H9 (cell line): ENCODE data around the gene TSPAN9. TPM values are rescaled to one million over a fixed set of nuclear protein-coding genes. Genes with fewer than 3 reads are reported as not detected.

ENCODE experiments used
- DNase-seq: peaks from one replicate; pipeline ENCODE4 v3.0.0-alpha.2; 2017
- H2AFZ ChIP-seq: one replicate; pipeline ENCODE4 v1.6.1; 2013; ENCODE audit warnings: mild to moderate bottlenecking, low read length, control low read depth, moderate library complexity
- H2AK5ac ChIP-seq: 2 replicates; pipeline ENCODE4 v1.6.1; 2013; ENCODE audit warnings: low read length, control low read depth, mixed read lengths; ENCODE audit not compliant: insufficient read length
- H2BK120ac ChIP-seq: one replicate; pipeline ENCODE4 v1.6.1; 2013; ENCODE audit warnings: low read depth, mild to moderate bottlenecking, low read length, control low read depth, inconsistent platforms; ENCODE audit not compliant: poor library complexity, severe bottlenecking
- H2BK12ac ChIP-seq: 2 replicates; pipeline ENCODE4 v1.6.1; 2013; ENCODE audit warnings: low read length, control low read depth, mixed read lengths, low read depth; ENCODE audit not compliant: insufficient read length
- H2BK15ac ChIP-seq: 2 replicates; pipeline ENCODE4 v1.6.1; 2013; ENCODE audit warnings: low read depth, low read length, control low read depth
- H2BK20ac ChIP-seq: one replicate; pipeline ENCODE4 v1.6.1; 2013; ENCODE audit warnings: low read depth, mild to moderate bottlenecking, low read length, control low read depth, inconsistent platforms; ENCODE audit not compliant: poor library complexity, severe bottlenecking
- H2BK5ac ChIP-seq: 2 replicates; pipeline ENCODE4 v1.6.1; 2013; ENCODE audit warnings: low read length, control low read depth, mixed read lengths; ENCODE audit not compliant: insufficient read length
- H3K14ac ChIP-seq: 2 replicates; pipeline ENCODE4 v1.6.1; 2013; ENCODE audit warnings: low read length, control low read depth; ENCODE audit not compliant: insufficient read depth
- H3K18ac ChIP-seq: 2 replicates; pipeline ENCODE4 v1.6.1; 2013; ENCODE audit warnings: low read depth, mild to moderate bottlenecking, mixed read lengths, low read length, control low read depth; ENCODE audit not compliant: insufficient read length
- H3K23ac ChIP-seq: 2 replicates; pipeline ENCODE4 v1.6.1; 2013; ENCODE audit warnings: low read length, control low read depth, mixed read lengths, low read depth; ENCODE audit not compliant: insufficient read length
- H3K23me2 ChIP-seq: 2 replicates; pipeline ENCODE4 v1.6.1; 2013; ENCODE audit warnings: low read depth, mild to moderate bottlenecking, mixed read lengths, low read length, control low read depth; ENCODE audit not compliant: insufficient read length, poor library complexity, severe bottlenecking
- H3K27ac ChIP-seq: 2 replicates; pipeline ENCODE4 v1.5.1; 2013; ENCODE audit warnings: low read length, control low read depth, mixed read lengths, low read depth; ENCODE audit not compliant: insufficient read length
- H3K27me3 ChIP-seq: 2 replicates; pipeline ENCODE4 v1.6.1; 2013; ENCODE audit warnings: low read length, control low read depth, inconsistent platforms; ENCODE audit not compliant: insufficient read depth
- H3K4ac ChIP-seq: 2 replicates; pipeline ENCODE4 v1.6.1; 2013; ENCODE audit warnings: low read depth, mild to moderate bottlenecking, control low read depth, inconsistent platforms, low read length, moderate library complexity
- H3K4me1 ChIP-seq: 2 replicates; pipeline ENCODE4 v1.6.1; 2013; ENCODE audit warnings: low read length, control low read depth, inconsistent platforms; ENCODE audit not compliant: insufficient read depth
- H3K4me2 ChIP-seq: 2 replicates; pipeline ENCODE4 v1.6.1; 2013; ENCODE audit warnings: low read length, control low read depth, mixed read lengths; ENCODE audit not compliant: insufficient read length, insufficient read depth
- H3K56ac ChIP-seq: 2 replicates; pipeline ENCODE4 v1.6.1; 2013; ENCODE audit warnings: low read depth, mild to moderate bottlenecking, mixed read lengths, low read length, control low read depth; ENCODE audit not compliant: insufficient read length
- H3K79me1 ChIP-seq: 2 replicates; pipeline ENCODE4 v1.6.1; 2013; ENCODE audit warnings: low read depth, mild to moderate bottlenecking, moderate library complexity, low read length, control low read depth, inconsistent platforms; ENCODE audit not compliant: insufficient read depth, poor library complexity, severe bottlenecking
- H3K79me2 ChIP-seq: 2 replicates; pipeline ENCODE4 v1.6.1; 2013; ENCODE audit warnings: low read length, control low read depth, inconsistent platforms; ENCODE audit not compliant: insufficient read depth
- H3K9ac ChIP-seq: 2 replicates; pipeline ENCODE4 v1.6.1; 2013; ENCODE audit warnings: low read length, control low read depth, mixed read lengths; ENCODE audit not compliant: insufficient read length; ENCODE audit errors: extremely low read depth
- H3K9me3 ChIP-seq: one replicate; pipeline ENCODE4 v1.6.1; 2013; ENCODE audit warnings: low read depth, low read length, inconsistent platforms; ENCODE audit not compliant: control insufficient read depth
- H3T11ph ChIP-seq: one replicate; pipeline ENCODE4 v1.6.1; 2013; ENCODE audit warnings: mild to moderate bottlenecking, low read length, control low read depth, inconsistent platforms
- H4K20me1 ChIP-seq: one replicate; pipeline ENCODE4 v1.6.1; 2013; ENCODE audit not compliant: control insufficient read depth, insufficient read length, insufficient read depth
- H4K5ac ChIP-seq: 2 replicates; pipeline ENCODE4 v1.6.1; 2013; ENCODE audit warnings: low read depth, mild to moderate bottlenecking, mixed read lengths, low read length, control low read depth; ENCODE audit not compliant: insufficient read length
- H4K8ac ChIP-seq: replicated peaks from 2 replicates; pipeline ENCODE4 v1.6.1; 2013; ENCODE audit warnings: low read length, control low read depth, mixed read lengths, low read depth; ENCODE audit not compliant: insufficient read length
- H4K91ac ChIP-seq: 2 replicates; pipeline ENCODE4 v1.6.1; 2013; ENCODE audit warnings: low read depth, mild to moderate bottlenecking, moderate library complexity, mixed read lengths, low read length, control low read depth; ENCODE audit not compliant: insufficient read length
- H3K27ac Mint-ChIP-seq, 3 experiments: 2 replicates in 2 of 3; 3 replicates in 1 of 3; pipeline ENCODE4 v1.8.0; 2020 to 2021; ENCODE audit warnings: mixed read lengths in 3 of 3, mild to moderate bottlenecking in 1 of 3, moderate library complexity in 1 of 3
- H3K27me3 Mint-ChIP-seq: 2 replicates; pipeline ENCODE4 v1.8.0; 2021; ENCODE audit warnings: low read depth, mild to moderate bottlenecking, moderate library complexity, mixed read lengths
- H3K36me3 Mint-ChIP-seq, 3 experiments: 2 replicates in 2 of 3; 3 replicates in 1 of 3; pipeline ENCODE4 v1.8.0; 2020 to 2021; ENCODE audit warnings: low read depth in 3 of 3, mixed read lengths in 3 of 3; ENCODE audit not compliant: insufficient read depth in 1 of 3
- H3K4me1 Mint-ChIP-seq, 2 experiments: 2 replicates each; pipeline ENCODE4 v1.8.0; 2020; ENCODE audit warnings: mixed read lengths in 2 of 2
- H3K4me3 Mint-ChIP-seq, 2 experiments: 2 replicates in 1 of 2; 3 replicates in 1 of 2; pipeline ENCODE4 v1.8.0; 2020 to 2021; ENCODE audit warnings: mild to moderate bottlenecking in 2 of 2, mixed read lengths in 2 of 2, moderate library complexity in 1 of 2
- H3K9me3 Mint-ChIP-seq, 2 experiments: 2 replicates in 1 of 2; 3 replicates in 1 of 2; pipeline ENCODE4 v1.8.0; 2020; ENCODE audit warnings: mild to moderate bottlenecking in 2 of 2, mixed read lengths in 2 of 2, moderate library complexity in 1 of 2
- WGBS: extraction: QIAGEN DNeasy Blood & Tissue Kit; methylation state at CpG from one replicate; pipeline ENCODE4 v1.1.7; 2013; ENCODE audit warnings: missing lambda C conversion rate, low lambda C conversion rate, mixed read lengths; ENCODE audit not compliant: insufficient read length; ENCODE audit errors: extremely low coverage; 5-methylcytosine and 5-hydroxymethylcytosine counted together
- total RNA-seq: library from RNA; stranded (reverse); gene quantifications from 2 replicates; pipeline ENCODE4 v1.2.1, GENCODE V29; 2021
- TF ChIP-seq, protein P1 (sequence below): fragments of 200-600 bp; sonication (generic); conservative IDR thresholded peaks from 3 replicates; pipeline ENCODE4 v1.8.0; 2021; ENCODE audit warnings: antibody characterized with exemption, mild to moderate bottlenecking

Gene TSPAN9
- total RNA-seq, 1 experiment from 2014 or later = 19.0 TPM

GRCh38 chr12:3045494-3045893, 31.7 kb upstream of the TSPAN9 start:
- H2BK12ac ChIP-seq = no peak overlapping the region
- H3K9ac ChIP-seq = no peak overlapping the region
- no CpG with 5 or more reads among the region's 5 CpGs for WGBS
- no peak overlapping the region for H2BK5ac ChIP-seq
- H4K20me1 ChIP-seq = no peaks in the 10 kb centered on the region
- H3K27ac Mint-ChIP-seq = no peak overlapping the region
- peaks cover 18 to 22% of the 10 kb centered on the region in 2 experiments for H3K4me1 Mint-ChIP-seq
- H3K18ac ChIP-seq = no peak overlapping the region
- H3K36me3 Mint-ChIP-seq = peaks cover 11 to 42% (median 14%) of the 10 kb centered on the region in 3 experiments; a peak in 5 of 7 replicates
- H2BK20ac ChIP-seq = no peak overlapping the region
- no peak overlapping the region for H3K4me3 Mint-ChIP-seq
- H2BK15ac ChIP-seq = no peak overlapping the region
- H2AFZ ChIP-seq = no peak overlapping the region
- no peak overlapping the region for H3K23ac ChIP-seq
- no peak for DNase-seq
- no peak overlapping the region for H3T11ph ChIP-seq
- no peak overlapping the region for H4K91ac ChIP-seq
- no peaks in the 10 kb centered on the region for H3K23me2 ChIP-seq
- no peaks in the 10 kb centered on the region for H3K79me1 ChIP-seq
- no peak overlapping the region for H3K27ac ChIP-seq
- H4K5ac ChIP-seq = no peak overlapping the region
- no peak overlapping the region for H3K4me2 ChIP-seq
- TF ChIP-seq, protein P1, sequence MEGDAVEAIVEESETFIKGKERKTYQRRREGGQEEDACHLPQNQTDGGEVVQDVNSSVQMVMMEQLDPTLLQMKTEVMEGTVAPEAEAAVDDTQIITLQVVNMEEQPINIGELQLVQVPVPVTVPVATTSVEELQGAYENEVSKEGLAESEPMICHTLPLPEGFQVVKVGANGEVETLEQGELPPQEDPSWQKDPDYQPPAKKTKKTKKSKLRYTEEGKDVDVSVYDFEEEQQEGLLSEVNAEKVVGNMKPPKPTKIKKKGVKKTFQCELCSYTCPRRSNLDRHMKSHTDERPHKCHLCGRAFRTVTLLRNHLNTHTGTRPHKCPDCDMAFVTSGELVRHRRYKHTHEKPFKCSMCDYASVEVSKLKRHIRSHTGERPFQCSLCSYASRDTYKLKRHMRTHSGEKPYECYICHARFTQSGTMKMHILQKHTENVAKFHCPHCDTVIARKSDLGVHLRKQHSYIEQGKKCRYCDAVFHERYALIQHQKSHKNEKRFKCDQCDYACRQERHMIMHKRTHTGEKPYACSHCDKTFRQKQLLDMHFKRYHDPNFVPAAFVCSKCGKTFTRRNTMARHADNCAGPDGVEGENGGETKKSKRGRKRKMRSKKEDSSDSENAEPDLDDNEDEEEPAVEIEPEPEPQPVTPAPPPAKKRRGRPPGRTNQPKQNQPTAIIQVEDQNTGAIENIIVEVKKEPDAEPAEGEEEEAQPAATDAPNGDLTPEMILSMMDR = no peak
- no peak overlapping the region for H2AK5ac ChIP-seq
- H4K8ac ChIP-seq = no peak overlapping the region
- no peaks in the 10 kb centered on the region for H3K79me2 ChIP-seq
- H3K9me3 Mint-ChIP-seq = no peaks in the 10 kb centered on the region; a peak in 1 of 5 replicates
- H3K56ac ChIP-seq = no peak overlapping the region
- no peak overlapping the region for H3K4ac ChIP-seq
- H3K27me3 ChIP-seq = no peaks in the 10 kb centered on the region
- no peak overlapping the region for H3K14ac ChIP-seq
- no peaks in the 10 kb centered on the region; the same call in 1 of the 2 replicates for H3K4me1 ChIP-seq
- H3K27me3 Mint-ChIP-seq = peaks cover 18% of the 10 kb centered on the region
- no peaks in the 10 kb centered on the region for H3K9me3 ChIP-seq
- no peak overlapping the region for H2BK120ac ChIP-seq
